Sciatic nerve (tissue), 2 donors: ENCODE results near the gene SCAMP2. TPM values are rescaled to one million over a fixed set of nuclear protein-coding genes. Genes with fewer than 3 reads are reported as not detected.

Experiments used
- ATAC-seq: fragments of 200-7000 bp; cut with Tn5 transposase; one replicate; pipeline ENCODE4 v1.9.1; 2020; ENCODE audit warnings: mild to moderate bottlenecking, moderate library complexity
- DNase-seq: peaks from one replicate; pipeline ENCODE4 v3.0.0-alpha.2; 2020; ENCODE audit warnings: low spot score
- intact Hi-C: fragments of 100-400 bp; cut with DNase I; formaldehyde crosslinking; loops from one replicate; pipeline ENCODE4 v1.14.2; 2022
- total RNA-seq: library from RNA; stranded (reverse); fragmentation: NEBNext Ultra II Directional; extraction: Animal tissue kit (Norgen Biotek cat#: 25700); gene quantifications from one replicate; pipeline ENCODE4 v1.2.1, GENCODE V29; 2021
- donor health status: DM: no; HTN: no; CAD: no.
- donor health status: DM: no; HTN: no; CAD: no.

The SCAMP2 gene
- total RNA-seq, 1 donor from 2014 or later, result 68.2 TPM

- ATAC-seq (peak; percentile 21), DNase-seq (no peak)
- intact Hi-C loops, result no loop called here
These were observed 5.1 kb downstream of the SCAMP2 start for GRCh38 chr15:74868059-74868458.

- ATAC-seq, result no peak
- no peak for DNase-seq
- intact Hi-C loops, result no loop called here
These were observed 5.6 kb downstream of the SCAMP2 start for GRCh38 chr15:74867466-74868038.

- DNase-seq, result no peak
- no peak for ATAC-seq
- intact Hi-C loops, result no loop called here
These were observed 7.1 kb downstream of the SCAMP2 start for GRCh38 chr15:74866090-74866489.

GRCh38 chr15:74865316-74865715 lies 7.8 kb downstream of the SCAMP2 start:
- ATAC-seq, result no peak
- DNase-seq, result no peak
- intact Hi-C loops, result no loop called here

GRCh38 chr15:74864296-74864695 lies 8.9 kb downstream of the SCAMP2 start:
- ATAC-seq, result no peak
- no peak for DNase-seq
- intact Hi-C loops, result no loop called here

GRCh38 chr15:74863239-74864056 lies 9.7 kb downstream of the SCAMP2 start:
- no peak for DNase-seq
- no peak for ATAC-seq
- intact Hi-C loops, result no loop called here

- DNase-seq (no peak), ATAC-seq (peak; percentile 20)
- intact Hi-C loops, result no loop called here
These were observed 14.8 kb downstream of the SCAMP2 start for GRCh38 chr15:74858369-74858740.

- intact Hi-C loops, result no loop called here
- no peak for DNase-seq
- peak; percentile 44 for ATAC-seq
These were observed 15.3 kb downstream of the SCAMP2 start for GRCh38 chr15:74857671-74858368.

- ATAC-seq, result no peak
- DNase-seq, result no peak
- intact Hi-C loops, result no loop called here
These were observed 16.0 kb downstream of the SCAMP2 start for GRCh38 chr15:74857082-74857655.

GRCh38 chr15:74856537-74856936 lies 16.6 kb downstream of the SCAMP2 start:
- intact Hi-C loops, result no loop called here
- DNase-seq, result no peak
- ATAC-seq, result no peak

- ATAC-seq (no peak), DNase-seq (no peak)
- intact Hi-C loops, result no loop called here
These were observed 17.3 kb downstream of the SCAMP2 start for GRCh38 chr15:74855857-74856256.

GRCh38 chr15:74854453-74855022 lies 18.6 kb downstream of the SCAMP2 start:
- ATAC-seq (no peak), DNase-seq (no peak)
- intact Hi-C loops, result no loop called here

- intact Hi-C loops, result no loop called here
- DNase-seq (no peak), ATAC-seq (no peak)
These were observed 21.2 kb downstream of the SCAMP2 start for GRCh38 chr15:74851960-74852359.

- intact Hi-C loops, result no loop called here
- ATAC-seq, result no peak
- DNase-seq, result no peak
These were observed 22.8 kb downstream of the SCAMP2 start for GRCh38 chr15:74850393-74850792.

- intact Hi-C loops, result loop anchor here (10.0 kb wide), 1 partner anchor 73 kb away; no protein-coding TSS in a partner anchor
- ATAC-seq (no peak), DNase-seq (no peak)
These were observed 25.7 kb downstream of the SCAMP2 start for GRCh38 chr15:74847432-74847831.

GRCh38 chr15:74845581-74845980 lies 27.6 kb downstream of the SCAMP2 start:
- intact Hi-C loops, result loop anchor here (10.0 kb wide), 1 partner anchor 71 kb away; no protein-coding TSS in a partner anchor
- ATAC-seq (no peak), DNase-seq (no peak)

- ATAC-seq, result no peak
- intact Hi-C loops, result loop anchor here (10.0 kb wide), 1 partner anchor 70 kb away; no protein-coding TSS in a partner anchor
- DNase-seq, result no peak
These were observed 28.0 kb downstream of the SCAMP2 start for GRCh38 chr15:74845208-74845568.

- DNase-seq, result no peak
- no peak for ATAC-seq
- intact Hi-C loops, result loop anchor here (10.0 kb wide), 1 partner anchor 70 kb away; no protein-coding TSS in a partner anchor
These were observed 28.6 kb downstream of the SCAMP2 start for GRCh38 chr15:74844319-74845207.
